K562 (cell line): ENCODE measurements around the gene MYADML2. TPM values are rescaled to one million over a fixed set of nuclear protein-coding genes. Genes with fewer than 3 reads are reported as not detected.

Experiments used
- ATAC-seq: fragments of 200-7000 bp; cut with Tn5 transposase; 3 replicates; pipeline ENCODE4 v1.9.1; 2020; ENCODE audit warnings: moderate library complexity
- BruUV-seq: library from RNA; stranded (reverse); fragments of 400-500 nt; replicated peaks from 2 replicates; lab custom pipeline; 2021; lab: Mats Ljungman, UMichigan
- CTCF ChIA-PET: fragments of 300-600 bp; formaldehyde crosslinking; extraction: SDS; loops from one replicate; lab custom pipeline; 2021; ENCODE audit warnings: low intra/inter-chr PET ratio; lab: Yijun Ruan, JAX
- POLR2A ChIA-PET: fragments of 300-600, 350-650 bp; sonication (Branson Sonifier 250); formaldehyde crosslinking; extraction: SDS; loops from one replicate; lab custom pipeline; 2021; ENCODE audit warnings: antibody characterized with exemption, inconsistent platforms; lab: Yijun Ruan, JAX
- DNase-seq, 4 experiments: peaks; one replicate each; pipeline versions ENCODE4 v3.0.0 to v3.0.0-alpha.2; 2011 to 2018; ENCODE audit warnings: low spot score in 3 of 4, mixed read lengths in 3 of 4; ENCODE audit errors: extremely low read depth in 1 of 4
- FAIRE-seq: peaks from 2 replicates; lab custom pipeline; 2011; peaks lifted over from hg19 to GRCh38; lab: Jason Lieb, UNC
- H2AFZ ChIP-seq: 2 replicates; pipeline ENCODE4 v1.6.0; 2011; ENCODE audit warnings: low read depth, low read length, control low read depth, inconsistent platforms
- H3K27ac ChIP-seq: fragments of 200-600 bp; 3 replicates; pipeline ENCODE4 v1.8.0; 2011; ENCODE audit warnings: low read depth, mild to moderate bottlenecking, control low read depth, inconsistent platforms, low read length, moderate library complexity, mixed read lengths; ENCODE audit errors: extremely low read depth
- H3K27me3 ChIP-seq, 2 experiments: fragments of 300-600 bp in 1 of 2; 2 replicates in 1 of 2; 3 replicates in 1 of 2; pipeline versions ENCODE4 v1.6.0 to v1.8.0; 2011; ENCODE audit warnings: inconsistent platforms in 2 of 2, low read length in 2 of 2, mild to moderate bottlenecking in 1 of 2, mixed read lengths in 1 of 2, moderate library complexity in 1 of 2; ENCODE audit not compliant: control insufficient read depth in 2 of 2, insufficient read depth in 2 of 2
- H3K36me3 ChIP-seq: fragments of 300-600 bp; 3 replicates; pipeline ENCODE4 v1.8.0; 2011; ENCODE audit warnings: mild to moderate bottlenecking, low read length, inconsistent platforms; ENCODE audit not compliant: control insufficient read depth, insufficient read depth
- H3K4me1 ChIP-seq, 2 experiments: fragments of 200-600 bp in 1 of 2; replicated peaks in 1 of 2; 2 replicates in 1 of 2; 3 replicates in 1 of 2; pipeline versions ENCODE4 v1.5.1 to v1.8.0; 2011; ENCODE audit warnings: inconsistent platforms in 2 of 2, low read length in 2 of 2, mild to moderate bottlenecking in 1 of 2, mixed read lengths in 1 of 2, moderate library complexity in 1 of 2; ENCODE audit not compliant: control insufficient read depth in 2 of 2, insufficient read depth in 2 of 2
- H3K4me2 ChIP-seq: 2 replicates; pipeline ENCODE4 v1.6.1; 2011; ENCODE audit warnings: low read length, control low read depth, inconsistent platforms, mixed read lengths; ENCODE audit not compliant: insufficient read depth
- H3K4me3 ChIP-seq: fragments of 200-600 bp; sonication (generic), shearing (Covaris generic); 2 replicates; pipeline ENCODE4 v1.5.1; 2016; ENCODE audit warnings: control low read depth, inconsistent platforms
- H3K79me2 ChIP-seq: fragments of 200-600 bp; 3 replicates; pipeline ENCODE4 v1.8.0; 2011; ENCODE audit warnings: low read length, inconsistent platforms; ENCODE audit not compliant: control insufficient read depth, insufficient read depth
- H3K9ac ChIP-seq, 2 experiments: 2 replicates each; pipeline versions ENCODE4 v1.6.0 to v1.6.1; 2011; ENCODE audit warnings: low read depth in 2 of 2, low read length in 2 of 2, control low read depth in 1 of 2, inconsistent platforms in 1 of 2, mild to moderate bottlenecking in 1 of 2, mixed read lengths in 1 of 2; ENCODE audit not compliant: insufficient read depth in 1 of 2
- H3K9me1 ChIP-seq: one replicate; pipeline ENCODE4 v1.6.0; 2011; ENCODE audit warnings: inconsistent platforms, mild to moderate bottlenecking, low read length, moderate library complexity; ENCODE audit not compliant: control insufficient read depth, insufficient read depth
- H3K9me3 ChIP-seq: replicated peaks from 2 replicates; pipeline ENCODE4 v1.5.1; 2011; ENCODE audit warnings: low read depth, low read length, inconsistent platforms; ENCODE audit not compliant: control insufficient read depth, insufficient read depth
- H4K20me1 ChIP-seq: replicated peaks from 2 replicates; pipeline ENCODE4 v1.6.1; 2011; ENCODE audit warnings: low read length, inconsistent platforms, mixed read lengths; ENCODE audit not compliant: control insufficient read depth, insufficient read depth
- CREB3L1 ChIP-seq: fragments of 450-650 bp; IDR thresholded peaks from 2 replicates; pipeline ENCODE4 v1.6.1; 2014; ENCODE audit warnings: low read depth, mild to moderate bottlenecking, moderate library complexity, borderline replicate concordance
- CTCF ChIP-seq, 3 experiments: IDR thresholded peaks in 2 of 3; conservative IDR thresholded peaks in 1 of 3; 2 replicates each; pipeline ENCODE4 v1.5.1; 2011 to 2012; ENCODE audit warnings: low read length in 3 of 3, mild to moderate bottlenecking in 3 of 3, control low read depth in 2 of 3, improper control_type of control experiment in 1 of 3, inconsistent platforms in 1 of 3, low read depth in 1 of 3, mixed read lengths in 1 of 3, moderate library complexity in 1 of 3; ENCODE audit not compliant: insufficient read depth in 2 of 3
- GMEB1 ChIP-seq: fragments of 250-450 bp; sonication (Bioruptor Pico); IDR thresholded peaks from 2 replicates; pipeline ENCODE4 v1.4.0; 2020; ENCODE audit warnings: mild to moderate bottlenecking
- OTX1 ChIP-seq: fragments of 450-650 bp; formaldehyde crosslinking; IDR thresholded peaks from 2 replicates; pipeline ENCODE4 v1.4.0; 2022; ENCODE audit warnings: mild to moderate bottlenecking
- POLR2A ChIP-seq: fragments of 450-650 bp; conservative IDR thresholded peaks from 2 replicates; pipeline ENCODE4 v1.6.1; 2016
- POLR2AphosphoS2 ChIP-seq: IDR thresholded peaks from 2 replicates; pipeline ENCODE4 v1.6.1; 2012; ENCODE audit warnings: low read length, improper control_type of control experiment
- POLR2B ChIP-seq: fragments of 450-650 bp; IDR thresholded peaks from 2 replicates; pipeline ENCODE4 v1.6.1; 2018; ENCODE audit warnings: low read depth; ENCODE audit not compliant: partially characterized antibody
- POLR2G ChIP-seq: fragments of 200-400 bp; formaldehyde crosslinking; IDR thresholded peaks from 2 replicates; pipeline ENCODE4 v1.6.1; 2017; ENCODE audit warnings: low read depth, mild to moderate bottlenecking, antibody characterized with exemption, low read length, moderate library complexity
- RBM22 ChIP-seq: fragments of 200-400 bp; formaldehyde crosslinking; IDR thresholded peaks from 2 replicates; pipeline ENCODE4 v1.6.1; 2018; ENCODE audit warnings: low read length, low read depth; ENCODE audit not compliant: poor library complexity, severe bottlenecking
- SAFB ChIP-seq: fragments of 200-400 bp; formaldehyde crosslinking; IDR thresholded peaks from 2 replicates; pipeline ENCODE4 v1.6.1; 2017; ENCODE audit warnings: low read depth, low read length, borderline replicate concordance
- SNRNP70 ChIP-seq: fragments of 200-400 bp; formaldehyde crosslinking; optimal IDR thresholded peaks from 2 replicates; pipeline ENCODE3; 2017; ENCODE audit warnings: low read depth, low read length
- SUPT5H ChIP-seq: fragments of 450-650 bp; IDR thresholded peaks from 2 replicates; pipeline ENCODE4 v1.6.1; 2016
- TAF15 ChIP-seq: fragments of 200-400 bp; formaldehyde crosslinking; IDR thresholded peaks from 2 replicates; pipeline ENCODE4 v1.6.1; 2017; ENCODE audit warnings: mild to moderate bottlenecking, low read depth, low read length, moderate library complexity
- ZNF764 ChIP-seq: fragments of 250-450 bp; sonication (Bioruptor Pico); IDR thresholded peaks from 2 replicates; pipeline ENCODE4 v1.4.0; 2020; ENCODE audit warnings: low read depth, mild to moderate bottlenecking, moderate library complexity
- WGBS: fragments of 100-300 bp; shearing (Covaris generic); methylation state at CpG from one replicate; pipeline ENCODE4 v1.1.6; 2016; ENCODE audit warnings: low coverage, mixed read lengths; ENCODE audit not compliant: insufficient coverage; ENCODE audit errors: missing lambda C conversion rate; 5-methylcytosine and 5-hydroxymethylcytosine counted together
- in situ Hi-C: fragments of 300-500 bp; cut with MboI; formaldehyde crosslinking; loops from 4 replicates; pipeline ENCODE4 v1.15.0; 2018; ENCODE audit warnings: inconsistent platforms, mixed read lengths
- intact Hi-C: fragments of 100-400 bp; cut with micrococcal nuclease; formaldehyde crosslinking; loops from 2 replicates; pipeline ENCODE4 v1.14.2; 2022
- polyA plus RNA-seq, 8 experiments: library from polyadenylated mRNA; depleted of rRNA in 4 of 8; stranded (reverse) in 5 of 8; unstranded in 3 of 8; fragments of >200 nt; fragmentation: Nextera tagmentation in 2 of 8; fragmentation: Illumina TruSeq in 1 of 8; extraction: Ambion mirVana in 2 of 8; extraction: Trizol in 1 of 8; gene quantifications; 2 replicates each; pipeline versions ENCODE4 v1.2.1 to v1.2.3, GENCODE V29; 2011 to 2014; ENCODE audit warnings: inconsistent platforms in 1 of 8, missing spikeins in 1 of 8
- total RNA-seq, 7 experiments: library from RNA; depleted of rRNA in 6 of 7; stranded (reverse); fragments of >200 nt in 6 of 7; fragmentation: Illumina TruSeq in 2 of 7; extraction: Trizol in 2 of 7; gene quantifications; 2 replicates each; pipeline versions ENCODE4 v1.2.1 to v1.2.3, GENCODE V29; 2011 to 2021; ENCODE audit warnings: low replicate concordance in 1 of 7

The MYADML2 gene
- total and polyA plus RNA-seq, 9 of the 15 experiments (the other 6 are each of a cell fraction or from before 2014, with no cell fraction given), result not detected

GRCh38 chr17:81901167-81902022, 45.6 kb downstream of the MYADML2 start (continued):
- TF ChIP-seq CREB3L1, result no peak
- peak; percentile 52 for TF ChIP-seq POLR2A
- no peak for TF ChIP-seq GMEB1
- TF ChIP-seq SAFB, result 0 out of 2 replicates have a peak, but pooled peaks have one; percentile 45
- TF ChIP-seq, all 486 proteins: peak for 11

- no peak overlapping the region for H3K27ac ChIP-seq
- CTCF ChIA-PET, result no interaction called here
- H3K9me3 ChIP-seq, result no peaks in the 10 kb centered on the region
- 72% methylated on average over 15 of the region's 18 CpGs for WGBS
- H3K36me3 ChIP-seq, result peaks cover 67% of the 10 kb centered on the region; the same call in 2 of the 3 replicates
- H2AFZ ChIP-seq, result no peak overlapping the region
- H3K4me3 ChIP-seq, result no peak overlapping the region
- no TSS peak for BruUV-seq
- peaks cover 10 to 67% of the 10 kb centered on the region in 2 experiments for H3K4me1 ChIP-seq
- FAIRE-seq, result no peak
- intact Hi-C loops (no loop called here), in situ Hi-C loops (no loop called here)
- no peaks in the 10 kb centered on the region; the same call in 2 of the 3 replicates for H3K79me2 ChIP-seq
- no peaks in the 10 kb centered on the region for H3K9me1 ChIP-seq
- peaks cover 9% of the 10 kb centered on the region; the same call in 1 of the 2 replicates for H4K20me1 ChIP-seq
- no peaks in the 10 kb centered on the region for H3K27me3 ChIP-seq
- no peak for ATAC-seq
- no peak overlapping the region for H3K4me2 ChIP-seq
- DNase-seq, result no peak
- POLR2A ChIA-PET, result interaction anchor here (0.9 kb wide), 1 partner anchor 8 kb away, joined by 5 read pairs; the partner anchor contains the start of genes ALYREF and ANAPC11
- peak overlapping the region in 1 of 2 experiments; percentile 43; a peak in 2 of 4 replicates for H3K9ac ChIP-seq
- 0 out of 2 replicates have a peak, but pooled peaks have one; percentile 39 for TF ChIP-seq TAF15
- TF ChIP-seq ZNF764 (CRISPR knock-in tag), result 0 out of 2 replicates have a peak, but pooled peaks have one; percentile 23
- 0 out of 2 replicates have a peak, but pooled peaks have one; percentile 16 for TF ChIP-seq OTX1
- TF ChIP-seq SNRNP70, result peak; percentile 30
- peak; percentile 58; the same call in 1 of the 2 replicates for TF ChIP-seq POLR2AphosphoS2
- TF ChIP-seq SUPT5H, result peak; percentile 60
- TF ChIP-seq POLR2A, result peak; percentile 42
- TF ChIP-seq RBM22, result peak; percentile 8
- TF ChIP-seq POLR2B, result peak; percentile 17
- no peak for TF ChIP-seq CTCF (IDR thresholded peaks at IDR 0.05 in 2 of 3, conservative IDR thresholded peaks at IDR 0.05 in 1 of 3; ENCODE audit: insufficient read depth in 2 of 3, low read depth in 1 of 3, low read length in 3 of 3)
- TF ChIP-seq POLR2G, result 0 out of 2 replicates have a peak, but pooled peaks have one; percentile 15
Observed at GRCh38 chr17:81900181-81900820, 46.7 kb downstream of the MYADML2 start.
